HG02571 (cell line): ENCODE measurements around the gene C4A.
"Not testable (repeated sequence)": the region's sequence is repeated elsewhere in the genome, so short reads cannot be mapped to it uniquely, and the experiment has no call there.

Experiments used
- ATAC-seq: cut with Tn5 transposase; IDR thresholded peaks from one replicate; pipeline ENCODE4 v1.9.1; 2021; ENCODE audit warnings: mild to moderate bottlenecking, moderate library complexity; ENCODE audit not compliant: unreplicated experiment

The C4A gene

DNA sequence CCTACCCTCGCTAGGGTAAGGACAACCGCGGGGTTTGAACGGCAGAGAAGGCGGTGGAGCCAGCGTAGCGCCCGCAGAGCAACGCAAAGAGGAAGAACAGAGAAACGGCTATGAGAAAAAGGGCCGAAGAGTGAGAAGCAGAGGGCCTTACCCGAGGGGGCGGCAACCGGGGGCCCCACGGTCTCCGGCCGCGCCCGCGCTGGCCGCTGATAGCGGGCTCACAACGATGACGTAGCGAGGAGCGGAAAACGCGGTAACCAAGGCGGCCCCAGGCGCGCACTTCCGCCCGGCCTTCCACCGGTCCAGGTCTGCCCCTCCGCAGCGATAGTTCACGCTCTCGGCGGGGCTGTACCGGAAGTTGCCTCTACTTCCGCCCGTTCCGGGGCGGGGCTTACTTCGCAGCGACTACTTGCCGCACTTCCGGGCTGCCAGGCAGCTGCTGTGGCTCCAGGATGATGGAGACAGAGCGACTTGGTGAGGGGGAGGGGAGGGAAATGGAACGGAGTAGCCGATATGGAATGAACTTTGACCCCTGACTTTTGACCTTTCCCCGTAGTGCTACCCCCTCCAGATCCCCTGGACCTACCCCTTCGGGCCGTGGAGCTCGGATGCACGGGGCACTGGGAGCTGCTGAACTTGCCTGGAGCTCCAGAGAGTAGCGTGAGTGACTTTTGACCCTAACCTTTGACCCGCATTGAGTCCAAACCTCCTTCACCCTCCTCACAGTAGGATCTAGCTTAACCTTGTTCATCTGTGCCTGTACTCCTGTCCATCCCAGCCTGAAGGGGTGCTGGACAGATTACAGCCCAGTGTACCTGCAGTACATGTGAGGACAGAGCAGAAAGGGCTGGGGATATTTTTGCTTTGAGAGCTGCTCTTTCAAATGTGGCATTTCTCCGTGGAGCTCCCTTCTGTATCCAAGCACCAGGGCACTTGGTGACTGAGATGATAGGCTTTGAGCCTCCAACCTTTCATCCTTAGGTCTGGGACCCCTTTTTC, 22.8 kb upstream of the C4A start, which contains the start of the genes NELFE and SKIC2:
TSS of gene NELFE (minus strand) at position 231 of the 999 bp plus-strand sequence. CDS start 525 bp downstream, outside the sequence.
TSS of gene SKIC2 (plus strand) at position 435 of the 999 bp plus-strand sequence. CDS start at position 453, 18 bp downstream.
- ATAC-seq, result peak; percentile 94

DNA sequence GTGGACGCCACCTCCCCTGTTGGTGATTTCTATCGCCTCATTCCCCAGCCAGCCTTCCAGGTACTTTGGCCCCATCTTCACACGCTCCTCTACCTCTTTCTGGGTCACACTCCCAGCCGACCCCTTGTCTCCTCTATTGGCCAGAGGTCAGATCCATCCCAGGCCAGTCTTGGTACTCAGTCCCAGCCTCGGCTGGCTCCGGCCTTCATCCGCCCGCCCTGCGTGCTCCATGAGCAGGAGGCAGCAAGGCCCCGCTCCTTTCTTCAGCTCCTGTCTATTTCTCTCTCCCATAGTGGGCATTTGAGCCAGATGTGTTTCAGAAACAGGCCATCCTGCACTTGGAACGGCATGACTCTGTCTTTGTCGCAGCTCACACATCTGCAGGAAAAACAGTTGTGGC, 20.2 kb upstream of the C4A start:
- no peak for ATAC-seq

DNA sequence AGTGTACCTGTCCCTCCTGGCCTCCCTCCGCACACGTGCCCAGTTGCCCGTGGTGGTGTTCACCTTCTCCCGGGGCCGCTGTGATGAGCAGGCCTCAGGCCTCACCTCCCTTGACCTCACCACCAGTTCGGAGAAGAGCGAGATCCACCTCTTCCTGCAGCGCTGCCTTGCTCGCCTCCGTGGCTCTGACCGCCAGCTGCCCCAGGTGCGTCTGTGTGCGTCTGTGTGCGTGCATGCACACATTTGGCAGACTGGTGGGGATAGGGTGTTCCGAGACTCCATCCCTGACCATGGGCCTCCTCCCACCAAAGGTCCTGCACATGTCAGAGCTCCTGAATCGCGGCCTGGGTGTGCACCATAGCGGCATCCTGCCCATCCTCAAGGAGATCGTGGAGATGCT, 17.9 kb upstream of the C4A start:
- no peak for ATAC-seq

DNA sequence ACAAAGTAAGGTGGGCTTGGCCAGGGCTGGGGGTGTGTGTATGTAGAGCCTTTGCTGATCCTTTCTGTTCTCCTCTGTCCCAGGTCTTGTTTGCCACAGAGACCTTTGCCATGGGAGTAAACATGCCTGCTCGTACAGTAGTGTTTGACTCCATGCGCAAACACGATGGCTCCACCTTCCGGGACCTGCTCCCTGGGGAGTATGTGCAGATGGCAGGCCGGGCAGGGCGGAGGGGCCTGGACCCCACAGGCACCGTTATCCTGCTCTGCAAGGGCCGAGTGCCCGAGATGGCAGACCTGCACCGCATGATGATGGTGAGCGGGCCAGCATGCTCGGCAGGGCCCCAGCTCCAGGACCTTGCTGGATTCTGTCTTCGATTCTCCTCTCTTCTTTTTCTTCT, 16.2 kb upstream of the C4A start:
- no peak for ATAC-seq

DNA sequence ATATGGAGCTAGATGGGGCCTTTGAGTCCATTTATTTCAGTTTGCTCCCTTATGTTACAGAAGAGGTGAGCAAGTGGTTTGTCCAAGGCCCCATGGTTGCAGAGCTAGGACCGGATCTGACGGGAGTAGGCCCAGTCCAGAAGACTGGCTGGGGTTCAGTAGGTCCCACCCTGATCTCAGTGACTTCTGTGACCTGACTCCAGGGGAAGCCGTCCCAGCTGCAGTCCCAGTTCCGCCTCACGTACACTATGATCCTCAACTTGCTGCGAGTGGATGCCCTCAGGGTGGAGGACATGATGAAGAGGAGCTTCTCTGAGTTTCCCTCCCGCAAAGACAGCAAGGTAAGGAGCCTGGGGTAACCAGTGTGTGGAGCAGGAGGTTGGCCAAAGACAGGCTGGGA, 15.4 kb upstream of the C4A start:
- ATAC-seq, result no peak

DNA sequence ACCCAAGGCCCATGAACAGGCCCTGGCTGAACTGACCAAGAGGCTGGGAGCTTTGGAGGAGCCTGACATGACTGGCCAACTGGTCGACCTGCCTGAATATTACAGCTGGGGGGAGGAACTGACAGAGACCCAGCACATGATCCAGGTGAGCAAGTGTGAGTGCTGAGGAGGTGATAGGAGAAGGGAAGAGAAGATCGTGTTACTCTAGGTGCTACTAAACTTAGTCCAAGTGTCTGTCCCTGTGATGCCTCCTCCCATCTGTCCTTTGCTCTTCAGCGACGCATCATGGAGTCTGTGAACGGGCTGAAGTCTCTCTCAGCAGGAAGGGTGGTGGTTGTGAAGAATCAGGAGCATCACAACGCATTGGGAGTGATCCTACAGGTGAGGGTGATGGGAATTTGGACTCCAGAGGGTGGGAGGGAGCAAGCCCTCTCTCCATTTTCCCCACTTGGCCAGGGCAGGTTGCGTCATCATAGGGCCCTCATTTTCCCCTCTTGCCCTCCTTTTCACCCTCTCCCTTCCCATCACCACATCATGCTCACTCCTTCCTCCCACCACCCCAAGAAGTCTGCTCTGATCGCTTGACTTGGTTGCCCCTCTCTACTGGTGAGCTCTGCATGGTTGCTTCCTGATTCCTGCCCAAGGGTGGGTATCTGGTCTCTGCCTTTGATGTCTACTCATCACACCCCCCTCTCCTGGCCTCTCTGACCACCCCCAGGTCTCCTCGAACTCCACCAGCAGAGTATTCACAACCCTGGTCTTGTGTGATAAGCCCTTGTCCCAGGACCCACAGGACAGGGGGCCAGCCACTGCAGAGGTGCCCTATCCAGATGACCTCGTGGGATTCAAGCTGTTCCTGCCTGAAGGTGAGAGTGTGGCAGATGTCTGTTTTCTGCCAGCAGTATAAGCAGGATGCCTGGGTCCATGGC, 14.6 kb upstream of the C4A start:
- ATAC-seq, result no peak

DNA sequence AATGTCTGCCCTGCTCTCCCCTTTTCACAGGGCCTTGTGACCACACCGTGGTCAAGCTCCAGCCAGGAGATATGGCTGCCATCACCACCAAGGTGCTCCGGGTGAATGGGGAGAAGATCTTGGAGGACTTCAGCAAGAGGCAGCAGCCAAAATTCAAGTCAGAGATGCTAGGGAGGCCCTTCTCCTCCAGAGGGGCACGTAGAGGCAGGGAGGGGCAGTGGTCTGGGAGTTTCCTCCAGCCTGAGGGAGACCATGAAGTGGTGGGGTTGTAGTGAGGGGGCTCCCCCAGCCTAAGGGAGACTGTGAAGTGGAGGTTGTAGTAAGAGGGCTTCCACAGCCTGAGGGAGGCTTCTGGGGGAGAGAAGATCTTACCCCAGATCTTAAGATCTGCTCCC, 13.9 kb upstream of the C4A start:
- ATAC-seq, result no peak

DNA sequence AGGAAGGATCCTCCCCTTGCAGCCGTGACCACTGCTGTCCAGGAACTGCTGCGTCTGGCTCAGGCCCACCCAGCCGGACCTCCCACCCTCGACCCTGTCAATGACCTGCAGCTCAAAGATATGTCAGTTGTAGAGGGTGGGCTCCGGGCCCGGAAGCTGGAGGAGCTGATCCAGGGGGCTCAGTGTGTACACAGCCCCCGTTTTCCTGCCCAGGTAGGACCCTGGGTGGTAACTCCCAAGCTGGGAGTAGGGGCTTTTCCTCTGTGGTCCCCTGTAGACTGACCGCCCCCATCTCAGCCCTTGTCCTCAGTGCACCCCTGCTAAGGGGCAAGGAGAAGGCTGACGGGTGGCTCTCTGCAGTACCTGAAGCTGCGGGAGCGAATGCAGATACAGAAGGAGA, 13.5 kb upstream of the C4A start:
- ATAC-seq, result no peak

DNA sequence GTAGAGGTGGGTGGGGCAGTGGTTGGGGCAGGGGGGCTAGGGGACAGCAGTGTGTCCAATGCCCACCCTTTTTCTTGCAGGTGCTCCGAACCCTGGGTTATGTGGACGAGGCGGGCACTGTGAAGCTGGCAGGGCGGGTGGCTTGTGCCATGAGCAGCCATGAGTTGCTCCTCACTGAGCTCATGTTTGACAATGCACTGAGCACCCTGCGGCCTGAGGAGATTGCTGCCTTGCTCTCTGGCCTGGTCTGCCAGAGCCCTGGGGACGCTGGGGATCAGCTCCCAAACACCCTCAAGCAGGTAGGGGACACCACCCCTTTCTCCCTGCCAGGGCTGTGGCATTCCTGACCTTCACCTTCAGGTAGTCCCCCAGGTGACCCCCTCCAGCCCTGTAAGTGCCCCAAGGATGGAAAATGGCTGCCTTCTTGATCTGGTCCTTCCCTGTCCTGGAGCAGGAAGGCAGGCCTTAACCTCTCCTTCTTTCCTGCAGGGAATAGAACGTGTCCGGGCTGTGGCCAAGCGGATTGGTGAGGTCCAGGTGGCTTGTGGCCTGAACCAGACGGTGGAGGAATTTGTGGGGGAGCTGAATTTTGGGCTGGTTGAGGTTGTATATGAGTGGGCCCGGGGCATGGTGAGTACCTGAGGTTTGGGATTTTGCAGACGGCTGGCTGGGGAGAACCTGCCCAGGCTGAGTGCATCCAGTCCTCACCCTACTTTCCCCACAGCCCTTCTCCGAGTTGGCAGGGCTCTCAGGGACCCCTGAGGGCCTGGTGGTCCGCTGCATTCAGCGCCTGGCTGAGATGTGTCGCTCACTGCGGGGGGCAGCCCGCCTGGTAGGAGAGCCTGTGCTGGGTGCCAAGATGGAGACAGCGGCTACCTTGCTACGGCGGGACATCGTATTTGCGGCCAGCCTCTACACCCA, 12.8 kb upstream of the C4A start:
- ATAC-seq, result no peak

DNA sequence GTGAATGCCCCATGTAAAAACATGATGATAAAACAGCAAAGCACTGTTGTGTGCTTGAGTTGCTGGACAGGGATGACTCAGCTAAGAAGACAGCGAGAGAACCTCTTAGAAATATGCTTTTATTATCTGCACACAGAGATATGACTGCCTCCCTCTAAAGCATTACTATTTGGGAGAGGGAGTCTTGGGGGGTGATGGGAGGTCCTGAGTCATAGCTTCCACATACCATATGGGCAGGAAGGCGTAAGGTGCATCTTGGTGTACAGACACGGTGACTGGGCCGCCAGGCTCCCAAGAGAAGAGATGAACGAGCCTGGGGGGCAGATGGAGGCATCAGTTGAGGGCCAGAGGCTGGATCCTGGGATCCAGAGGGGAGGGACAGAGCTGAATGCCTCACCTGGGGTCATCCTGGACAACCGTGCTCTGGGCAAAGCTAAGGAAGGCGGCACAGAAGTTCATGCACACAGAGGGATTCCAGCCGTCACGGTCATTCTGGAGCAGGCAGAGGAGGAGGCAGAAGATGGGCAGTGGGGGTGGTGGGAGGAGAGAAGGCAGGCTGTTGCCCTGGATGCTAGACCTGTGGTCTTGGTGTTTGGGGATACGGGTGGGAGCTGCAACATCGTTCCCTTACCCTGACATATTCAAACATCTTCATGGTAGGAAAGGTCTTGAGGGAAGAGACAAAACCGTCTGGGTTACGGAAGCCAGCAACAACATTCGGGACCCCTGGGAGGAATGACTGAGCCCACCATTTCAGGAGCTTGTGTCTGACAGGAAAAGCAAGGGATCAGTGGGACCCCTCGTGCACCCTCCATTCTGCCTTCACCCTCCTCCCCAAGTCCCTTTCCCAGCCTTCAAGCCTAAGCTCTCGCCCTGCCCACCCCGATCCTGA, 11.9 kb upstream of the C4A start:
- no peak for ATAC-seq

DNA sequence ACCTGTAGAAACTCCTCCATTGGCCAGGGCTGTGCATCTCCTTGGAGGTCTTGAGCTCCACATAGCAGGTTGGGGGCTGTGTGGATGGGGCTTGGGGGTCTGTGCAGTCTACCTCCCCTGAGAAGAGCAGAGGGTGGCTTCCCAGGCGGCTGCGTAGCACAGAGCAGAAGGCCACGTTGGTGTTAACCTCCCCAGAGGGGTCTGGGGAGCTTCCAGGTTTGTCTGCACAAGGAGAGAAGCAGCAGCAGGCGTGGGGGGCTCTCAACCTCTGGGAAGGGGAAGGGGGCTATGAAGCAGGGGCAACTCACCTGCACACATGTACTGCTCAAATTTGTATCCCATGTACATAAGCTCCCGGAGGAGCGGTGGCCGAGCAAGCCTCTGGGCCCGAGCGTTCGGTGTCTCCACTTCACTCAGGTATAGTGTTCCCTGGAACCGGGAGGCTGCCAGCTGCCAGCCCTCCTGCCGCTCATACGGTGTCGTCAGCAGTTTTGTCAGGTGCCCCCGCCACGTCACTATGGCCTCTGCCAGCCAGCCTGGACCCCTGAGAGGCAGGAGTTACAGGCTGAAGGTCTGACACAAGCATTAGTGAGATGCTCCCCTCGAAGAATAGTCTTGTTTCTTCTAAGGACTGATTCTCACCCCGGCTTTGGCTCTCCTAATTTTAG, 11.1 kb upstream of the C4A start:
- ATAC-seq, result no peak

DNA sequence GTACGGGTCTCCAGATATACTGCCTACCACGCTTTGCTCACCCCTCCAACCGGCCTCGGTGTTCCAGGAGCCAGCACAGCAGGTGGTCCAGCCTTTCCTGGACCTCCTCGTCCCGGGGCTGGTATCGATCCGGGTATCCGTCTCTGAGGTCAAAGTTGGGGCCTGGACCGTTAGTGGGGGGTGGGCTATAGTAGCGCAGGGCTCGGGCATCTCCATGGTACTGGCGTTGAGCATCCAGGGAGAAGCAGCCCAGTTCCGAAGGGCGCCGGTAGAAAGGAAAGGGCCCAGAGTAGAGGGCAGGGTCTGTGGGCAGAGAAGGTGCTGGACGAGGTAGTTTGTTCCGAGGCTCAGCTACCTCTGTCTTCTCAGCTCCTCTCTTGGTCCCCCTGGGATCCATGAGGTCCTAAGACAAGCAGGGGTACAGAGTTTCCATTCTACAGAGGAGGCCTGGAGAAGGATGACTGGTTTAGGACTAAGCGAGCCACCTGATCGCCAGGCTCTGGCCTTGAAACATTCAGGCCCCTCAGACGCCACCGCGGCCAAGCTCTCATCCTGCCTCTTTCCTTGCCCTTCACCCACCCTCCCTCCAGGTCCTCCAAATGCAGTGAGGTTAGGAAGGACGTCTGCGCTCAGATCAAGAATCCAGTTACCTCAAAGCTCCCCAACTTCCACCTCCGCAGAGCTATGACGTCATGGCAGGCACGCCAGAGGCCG, 10.4 kb upstream of the C4A start:
- ATAC-seq, result no peak

DNA sequence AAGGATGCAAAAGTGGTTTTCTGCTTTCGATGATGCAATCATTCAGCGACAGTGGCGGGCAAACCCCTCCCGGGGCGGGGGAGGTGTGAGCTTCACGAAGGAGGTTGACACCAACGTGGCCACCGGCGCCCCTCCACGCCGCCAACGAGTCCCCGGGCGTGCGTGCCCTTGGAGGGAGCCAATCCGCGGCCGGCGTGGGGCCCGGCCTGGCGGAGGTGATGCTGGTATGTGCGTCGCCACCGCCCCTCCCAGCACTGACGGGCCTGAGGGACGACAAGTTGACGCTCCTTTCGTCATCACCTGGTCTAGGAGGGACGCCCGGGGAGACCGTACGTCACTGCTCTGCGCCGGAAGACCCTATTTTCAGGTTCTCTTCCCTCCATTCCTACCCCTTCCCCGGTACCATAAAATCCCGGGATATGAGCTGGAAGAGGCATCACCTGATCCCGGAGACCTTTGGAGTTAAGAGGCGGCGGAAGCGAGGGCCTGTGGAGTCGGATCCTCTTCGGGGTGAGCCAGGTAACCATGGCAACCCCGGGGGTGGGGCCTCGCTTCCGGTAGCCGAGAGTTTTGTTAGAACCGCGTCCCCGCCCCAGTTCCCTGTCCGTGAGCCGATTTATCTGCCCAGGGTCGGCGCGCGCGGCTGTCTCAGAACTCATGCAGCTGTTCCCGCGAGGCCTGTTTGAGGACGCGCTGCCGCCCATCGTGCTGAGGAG, 9.7 kb upstream of the C4A start, which contains the start of gene DXO:
TSS of gene DXO (minus strand) at position 146 of the 716 bp plus-strand sequence. CDS start 463 bp downstream, outside the sequence.
- ATAC-seq, result peak; percentile 84

DNA sequence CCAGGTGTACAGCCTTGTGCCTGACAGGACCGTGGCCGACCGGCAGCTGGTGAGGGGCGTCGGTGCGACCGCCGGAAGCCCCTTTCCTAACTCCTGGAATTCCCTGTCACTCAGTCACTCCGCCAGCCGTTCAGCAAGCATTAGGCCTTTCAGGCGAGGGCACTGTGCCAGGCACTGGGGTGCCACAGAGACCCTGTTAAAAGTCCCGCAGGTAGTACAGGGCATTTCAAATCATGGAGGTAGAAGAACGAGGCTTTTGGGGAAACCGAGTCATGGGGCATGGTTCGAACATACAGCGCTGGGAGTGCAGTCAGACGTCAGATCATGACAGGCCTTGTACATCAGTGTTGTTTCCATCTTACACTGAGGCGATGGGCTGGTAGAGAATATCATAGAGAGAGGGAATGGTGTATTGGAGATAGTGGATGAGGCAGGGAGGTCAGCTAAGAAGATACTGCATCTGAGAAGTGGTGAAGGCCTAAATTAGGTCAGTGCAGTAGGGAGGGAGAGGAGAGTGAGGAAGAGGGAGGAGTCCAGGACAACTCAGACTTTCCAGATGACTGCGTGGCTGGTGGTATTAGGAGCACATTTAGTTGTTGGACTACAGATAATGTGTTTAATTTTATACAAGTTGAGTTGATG, 9.0 kb upstream of the C4A start:
- ATAC-seq, result no peak

DNA sequence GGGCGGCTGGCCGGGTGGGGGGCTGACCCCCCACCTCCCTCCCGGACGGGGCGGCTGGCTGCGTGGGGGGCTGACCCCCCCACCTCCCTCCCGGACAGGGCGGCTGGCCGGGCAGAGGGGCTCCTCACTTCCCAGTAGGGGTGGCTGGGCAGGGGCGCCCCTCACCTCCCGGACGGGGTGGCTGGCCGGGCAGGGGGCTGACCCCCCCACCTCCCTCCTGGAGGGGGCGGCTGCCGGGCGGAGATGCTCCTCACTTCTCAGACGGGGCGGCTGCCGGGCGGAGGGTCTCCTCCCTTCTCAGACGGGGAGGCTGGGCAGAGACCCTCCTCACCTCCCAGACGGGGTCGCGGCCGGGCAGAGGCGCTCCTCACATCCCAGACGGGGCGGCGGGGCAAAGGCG, 5.8 kb upstream of the C4A start:
- not testable (repeated sequence) for ATAC-seq

DNA sequence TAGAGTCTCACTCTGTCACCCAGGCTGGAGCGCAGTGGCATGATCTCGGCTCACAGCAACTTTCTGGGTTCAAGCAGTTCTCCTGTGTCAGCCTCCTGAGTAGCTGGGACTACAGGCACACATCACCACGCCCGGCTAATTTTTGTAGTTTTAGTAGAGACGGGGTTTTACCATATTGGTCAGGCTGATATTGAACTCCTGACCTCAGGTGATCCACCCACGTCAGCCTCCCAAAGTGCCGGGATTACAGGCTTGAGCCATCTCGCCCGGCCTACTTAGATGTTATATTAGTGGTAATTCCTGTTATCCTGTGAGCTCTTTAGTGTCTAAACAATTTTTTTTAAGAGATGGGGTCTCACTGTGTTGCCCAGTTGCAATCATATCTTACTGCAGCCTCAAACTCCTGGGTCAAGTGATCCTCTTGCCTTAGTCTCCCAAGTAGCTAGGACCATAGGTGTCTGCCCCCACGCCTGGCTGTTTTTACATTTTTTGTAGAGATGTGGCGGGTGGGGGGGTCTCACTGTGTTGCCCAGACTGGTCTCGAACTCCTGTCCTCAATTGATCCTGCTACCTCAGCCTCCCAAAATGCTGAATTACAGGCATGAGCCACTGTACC, 3.9 kb upstream of the C4A start:
- no peak for ATAC-seq
